ENCODE data around the gene AGXT2. TPM values are rescaled to one million over a fixed set of nuclear protein-coding genes. Genes with fewer than 3 reads are reported as not detected.
"Not testable (repeated sequence)": the region's sequence is repeated elsewhere in the genome, so short reads cannot be mapped to it uniquely, and the experiment has no call there.

Gene AGXT2
- total RNA-seq, 1 experiment from 2014 or later: not detected

DNA sequence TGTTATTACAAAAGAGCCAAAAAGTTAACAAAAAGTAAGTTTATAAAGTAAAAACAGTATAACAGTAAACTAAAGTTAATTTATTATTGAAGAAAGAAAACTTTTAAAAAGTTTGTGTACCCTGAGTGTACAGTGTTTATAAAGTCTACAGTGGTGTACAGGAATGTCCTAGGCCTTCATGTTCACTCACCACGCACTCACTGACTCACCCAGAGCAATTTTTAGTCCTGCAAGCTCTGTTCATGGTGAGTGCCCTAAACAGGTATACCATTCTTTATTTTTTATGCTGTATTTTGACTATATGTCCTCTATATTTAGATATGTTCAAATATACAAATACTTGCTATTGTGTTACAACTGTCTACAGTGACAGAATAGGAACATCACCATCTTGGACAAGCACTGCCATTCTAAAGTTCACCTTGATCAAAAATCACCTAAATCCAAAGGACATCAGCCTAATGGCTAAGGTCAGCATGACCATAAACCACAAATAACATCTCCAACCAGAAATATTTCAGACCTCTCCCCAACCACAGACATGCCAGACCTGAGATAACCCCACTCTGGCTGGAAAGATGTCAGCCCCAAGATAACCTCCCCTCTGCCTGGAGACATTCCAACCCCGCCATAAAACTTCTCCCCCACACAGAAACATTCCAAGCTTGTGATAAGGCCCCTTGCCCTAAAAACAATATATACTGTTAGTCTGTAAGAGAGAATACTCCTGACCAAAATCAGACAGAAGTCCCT, 56.1 kb downstream of the AGXT2 start:
- in situ Hi-C loops (cut with HindIII; ENCODE audit: low sequenced_read_pairs): no loop called here
- no peak for DNase-seq (ENCODE audit: low spot score)

DNA sequence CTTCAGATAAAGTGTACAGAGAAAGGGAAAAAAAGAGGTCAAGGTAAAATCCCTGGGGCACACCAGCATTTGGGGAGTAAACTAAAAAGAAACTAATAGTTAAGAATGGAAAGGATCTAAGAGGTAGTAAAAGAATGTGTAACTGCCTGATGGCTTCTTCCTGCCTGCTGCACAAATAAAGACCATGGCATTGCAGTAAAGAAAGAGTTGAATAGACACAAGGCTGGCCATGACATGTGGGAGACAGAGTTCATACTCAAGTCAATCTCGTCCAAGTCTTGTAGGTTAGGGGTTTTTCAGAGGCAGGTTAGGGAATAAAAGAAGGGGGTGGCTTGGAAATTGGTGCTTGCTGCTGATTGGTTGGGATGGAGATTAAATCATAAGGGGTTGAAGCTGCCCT, 60.8 kb downstream of the AGXT2 start:
- in situ Hi-C loops (cut with HindIII; ENCODE audit: low sequenced_read_pairs): no loop called here

DNA sequence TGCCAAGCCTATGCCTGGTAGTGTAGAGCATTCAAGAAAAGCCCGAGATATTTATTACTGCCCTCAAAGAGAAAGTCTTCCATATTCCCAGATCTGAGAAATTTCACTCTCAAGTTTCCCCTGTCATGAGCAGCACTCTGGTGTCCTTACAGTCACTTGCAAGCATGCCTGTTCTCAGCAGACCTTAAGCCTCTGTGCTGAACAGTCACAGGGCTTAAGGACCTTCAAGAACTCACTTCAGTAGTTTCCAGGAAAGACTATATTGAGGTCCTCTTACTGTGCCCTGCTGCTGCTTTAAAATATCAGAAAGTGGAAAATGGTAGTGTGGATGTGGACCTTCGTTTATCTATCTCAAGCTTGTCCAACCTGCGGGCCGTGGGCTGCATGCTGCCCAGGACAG, 64.9 kb downstream of the AGXT2 start:
- in situ Hi-C loops (cut with HindIII; ENCODE audit: low sequenced_read_pairs): no loop called here
- no peak for DNase-seq (ENCODE audit: low spot score)

More for the DNA sequence above, 60.8 kb downstream of the AGXT2 start:
- DNase-seq (ENCODE audit: low spot score): no peak

DNA sequence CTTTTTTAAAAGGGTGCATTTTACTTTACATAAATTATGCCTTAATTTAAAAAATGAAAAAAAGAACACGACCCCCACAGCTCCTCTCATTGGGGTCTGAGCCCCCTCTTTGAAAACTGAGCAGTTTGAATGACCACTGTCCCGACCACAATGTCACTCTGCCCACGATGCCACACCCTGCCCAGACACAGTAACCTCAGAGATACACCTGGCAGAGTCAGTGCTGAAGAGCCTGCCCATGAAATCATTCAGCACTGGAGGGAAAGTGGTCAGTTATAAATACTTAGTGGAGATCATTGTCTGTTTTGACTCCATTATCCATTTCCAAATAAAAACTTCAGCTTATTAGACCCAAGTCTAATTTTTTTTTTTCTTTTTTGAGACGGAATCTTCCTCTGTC, 69.1 kb downstream of the AGXT2 start:
- in situ Hi-C loops (cut with HindIII; ENCODE audit: low sequenced_read_pairs): no loop called here
- DNase-seq (ENCODE audit: low spot score): no peak

DNA sequence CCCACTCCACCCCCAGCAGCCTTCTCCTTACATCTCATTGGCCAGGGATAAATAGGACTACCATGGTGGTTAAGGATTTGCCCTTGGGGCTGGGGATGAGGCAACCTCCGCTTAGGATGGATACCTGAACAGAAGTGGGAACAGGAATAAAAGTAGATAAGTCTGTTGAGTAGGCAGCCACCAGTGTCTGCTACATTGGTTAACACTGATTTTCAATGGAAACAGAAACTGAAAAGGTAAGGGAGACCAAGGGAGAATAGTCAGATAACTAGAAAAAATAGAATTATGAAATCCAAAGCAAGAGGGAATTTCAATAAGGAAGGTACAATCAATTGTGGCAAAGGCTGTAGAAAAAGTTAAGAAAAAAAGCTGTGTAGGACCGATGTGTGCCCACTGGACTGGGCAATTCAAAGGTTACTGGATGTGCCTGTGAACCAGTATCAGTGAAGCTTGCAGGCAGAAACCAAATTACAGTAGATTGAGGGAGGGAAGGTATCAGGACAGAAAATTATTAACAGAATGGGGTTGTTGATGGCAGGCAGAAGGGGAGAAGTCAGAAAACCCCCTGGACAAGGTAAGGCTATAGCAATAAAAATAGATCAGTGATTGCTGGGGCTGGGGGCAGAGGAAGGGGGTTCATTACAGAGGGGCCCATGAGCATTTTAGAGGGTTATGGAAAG, 69.7 kb downstream of the AGXT2 start:
- in situ Hi-C loops (cut with HindIII; ENCODE audit: low sequenced_read_pairs): no loop called here
- no peak for DNase-seq (ENCODE audit: low spot score)

DNA sequence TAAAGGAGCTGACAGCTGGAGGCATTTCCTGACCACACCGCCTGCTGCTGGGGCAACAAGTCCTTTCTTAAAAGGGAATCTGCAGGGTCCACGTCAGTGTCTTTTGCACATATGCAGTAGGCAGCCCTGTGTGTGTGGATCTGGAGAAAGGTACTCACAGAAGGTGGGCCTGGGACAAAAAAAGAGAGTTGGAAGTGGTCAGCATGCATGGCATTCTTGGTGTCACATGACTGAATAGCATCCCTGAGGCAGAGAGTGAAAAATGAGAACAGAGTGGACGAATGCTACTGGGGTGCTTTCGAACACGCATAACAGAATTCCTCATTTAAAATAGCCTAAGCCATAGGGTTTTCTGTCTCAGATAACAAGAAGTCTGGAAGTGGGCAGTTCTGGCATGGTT, 71.4 kb downstream of the AGXT2 start:
- in situ Hi-C loops (cut with HindIII; ENCODE audit: low sequenced_read_pairs): no loop called here
- DNase-seq (ENCODE audit: low spot score): no peak

DNA sequence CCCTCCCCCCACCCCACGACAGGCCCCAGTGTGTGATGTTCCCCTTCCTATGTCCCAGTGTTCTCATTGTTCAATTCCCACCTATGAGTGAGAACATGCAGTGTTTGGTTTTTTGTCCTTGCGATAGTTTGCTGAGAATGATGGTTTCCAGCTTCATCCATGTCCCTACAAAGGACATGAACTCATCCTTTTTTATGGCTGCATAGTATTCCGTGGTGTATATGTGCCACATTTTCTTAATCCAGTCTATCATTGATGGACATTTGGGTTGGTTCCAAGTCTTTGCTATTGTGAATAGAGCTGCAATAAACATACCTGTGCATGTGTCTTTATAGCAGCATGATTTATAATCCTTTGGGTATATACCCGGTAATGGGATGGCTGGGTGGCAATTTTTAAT, 76.1 kb downstream of the AGXT2 start:
- DNase-seq (ENCODE audit: low spot score); in situ Hi-C loops (cut with HindIII; ENCODE audit: low sequenced_read_pairs): not testable (repeated sequence)

DNA sequence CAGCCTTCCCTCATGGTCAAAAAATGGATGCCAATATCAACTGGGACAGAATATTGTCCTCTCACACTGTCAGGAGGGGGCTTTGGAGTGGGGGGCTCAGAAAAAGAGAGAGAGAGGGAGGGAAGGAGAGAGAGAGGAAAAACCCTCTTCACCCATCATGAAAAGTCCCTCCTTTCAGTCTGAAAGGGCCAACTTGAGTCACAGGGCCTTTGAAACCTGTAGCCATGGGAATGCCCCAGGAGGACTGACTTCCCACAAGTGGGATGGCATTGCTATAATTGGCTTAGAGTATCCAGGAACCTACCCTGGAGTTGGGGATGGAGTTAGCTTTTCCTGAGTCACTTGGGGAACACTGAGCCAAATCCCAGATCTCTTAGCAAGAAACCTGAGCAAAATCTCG, 77.2 kb downstream of the AGXT2 start:
- no peak for DNase-seq (ENCODE audit: low spot score)
- in situ Hi-C loops (cut with HindIII; ENCODE audit: low sequenced_read_pairs): no loop called here

DNA sequence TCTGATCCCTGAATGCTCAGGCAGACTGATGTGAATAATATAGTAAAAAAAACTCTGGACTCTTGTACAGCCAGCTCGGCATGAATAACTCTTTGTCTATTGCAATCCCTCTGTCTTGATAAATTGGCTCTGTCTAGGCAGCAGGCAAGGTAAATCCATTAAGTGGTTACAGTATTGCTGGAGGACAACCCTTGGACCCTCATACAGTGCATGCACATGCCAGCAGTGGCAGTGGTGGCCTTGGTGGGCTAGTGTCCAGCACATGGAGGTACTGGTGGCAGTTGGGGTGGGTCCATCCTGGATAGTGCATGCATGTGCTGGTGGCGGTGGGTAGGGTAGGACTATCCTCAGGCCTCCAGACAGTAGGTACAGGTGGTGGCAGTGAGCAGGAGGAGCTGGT, 79.5 kb downstream of the AGXT2 start:
- no peak for DNase-seq (ENCODE audit: low spot score)
- in situ Hi-C loops (cut with HindIII; ENCODE audit: low sequenced_read_pairs): no loop called here

DNA sequence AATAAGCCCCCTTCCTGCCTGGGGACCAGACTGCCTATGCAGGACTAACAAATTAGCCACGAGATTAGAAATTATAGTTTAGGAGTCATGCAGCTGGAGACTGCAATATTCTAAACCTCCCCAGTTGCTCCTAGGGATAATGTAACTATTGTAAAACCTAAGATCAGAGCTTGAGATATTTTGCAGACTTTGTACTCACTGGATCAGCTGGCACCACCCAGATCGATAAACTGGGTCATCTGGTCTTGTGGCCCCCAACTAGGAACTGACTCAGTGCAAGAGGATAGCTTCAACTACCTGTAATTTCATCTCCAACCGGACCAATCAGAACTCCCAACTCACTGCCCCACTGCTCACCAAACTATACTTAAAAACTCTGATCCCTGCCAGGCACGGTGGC, 80.2 kb downstream of the AGXT2 start:
- DNase-seq (ENCODE audit: low spot score): no peak
- in situ Hi-C loops (cut with HindIII; ENCODE audit: low sequenced_read_pairs): no loop called here

DNA sequence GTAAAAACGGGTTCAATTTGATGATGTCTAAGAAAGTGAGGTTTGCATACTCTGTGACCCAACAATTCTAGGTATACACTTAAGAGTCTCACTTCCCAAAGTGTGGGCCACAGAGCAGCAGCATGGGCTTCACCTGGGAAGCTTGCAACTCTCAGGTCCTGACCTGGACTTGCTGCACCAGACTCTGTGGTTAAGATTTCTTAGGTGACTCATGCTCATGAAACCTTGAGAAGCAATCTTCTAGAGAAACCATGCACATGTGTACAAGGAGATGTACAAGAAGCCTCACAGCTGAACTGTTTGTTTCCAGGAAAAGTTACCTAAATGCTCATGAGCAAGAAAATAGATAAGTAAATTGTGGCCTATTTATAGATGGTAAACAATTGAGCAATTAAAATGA, 88.4 kb downstream of the AGXT2 start:
- no peak for DNase-seq (ENCODE audit: low spot score)
- in situ Hi-C loops (cut with HindIII; ENCODE audit: low sequenced_read_pairs): no loop called here

DNA sequence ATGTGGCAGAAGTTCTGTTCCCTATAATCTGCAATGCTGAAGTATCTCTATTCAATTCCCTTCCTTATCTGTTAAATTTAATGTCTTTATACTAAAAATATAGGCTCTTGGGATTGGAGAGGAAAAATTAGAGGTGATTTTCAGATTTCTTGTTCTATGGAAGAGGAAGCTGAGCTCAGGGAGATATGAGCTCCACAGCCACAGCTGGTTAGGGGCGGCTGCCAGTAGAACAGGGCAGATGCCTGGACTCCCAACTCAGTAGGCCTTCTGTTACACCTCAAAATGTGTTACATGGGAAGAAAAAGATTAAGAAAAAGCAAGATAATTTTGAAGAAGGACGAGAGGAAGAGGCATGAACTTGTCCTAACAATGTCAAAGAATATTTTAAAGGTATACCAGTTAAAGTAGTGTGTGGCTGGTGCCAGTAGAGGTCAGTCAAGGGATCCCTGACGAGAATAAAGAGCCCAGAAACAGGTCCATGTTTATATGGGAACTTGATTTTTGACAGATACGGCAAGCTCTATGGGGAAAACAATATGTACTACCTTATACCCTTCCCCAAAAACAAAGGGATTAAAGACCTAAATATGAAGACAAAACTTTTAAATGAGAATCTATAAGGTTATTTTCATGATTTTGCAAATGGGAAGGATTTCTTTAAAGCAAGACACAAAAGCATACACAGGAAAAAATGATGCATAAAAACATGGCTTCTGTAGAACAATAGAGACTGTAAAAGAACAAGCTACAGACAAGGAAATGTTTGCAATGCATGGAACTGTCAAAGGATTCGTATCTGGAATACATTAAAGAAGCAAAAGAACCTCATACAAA, 89.7 kb downstream of the AGXT2 start:
- peak; percentile 45 for DNase-seq (ENCODE audit: low spot score)
- in situ Hi-C loops (cut with HindIII; ENCODE audit: low sequenced_read_pairs): no loop called here

DNA sequence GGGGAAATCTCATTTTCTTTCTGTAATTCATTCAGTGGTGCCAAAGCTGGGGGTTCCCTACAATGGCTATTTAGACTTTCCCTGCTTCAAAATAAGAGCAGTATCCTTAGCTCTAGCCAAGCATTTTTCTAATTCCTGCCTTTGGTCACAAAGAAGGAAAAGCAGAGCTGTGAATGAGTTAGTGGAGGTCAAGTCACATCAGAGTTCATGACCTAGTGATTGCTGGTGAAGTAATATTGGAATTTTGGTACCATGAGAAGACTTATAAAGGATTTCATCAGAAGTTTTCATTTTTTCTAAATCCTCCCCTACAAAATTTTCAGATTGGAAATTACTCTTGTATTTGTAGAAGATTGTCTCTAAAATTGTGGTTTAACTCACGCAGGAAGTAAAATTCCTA, 90.4 kb downstream of the AGXT2 start:
- DNase-seq (ENCODE audit: low spot score): no peak
- in situ Hi-C loops (cut with HindIII; ENCODE audit: low sequenced_read_pairs): no loop called here

Other genes with a start within 250 kb of the AGXT2 start
- gene TTC23L, start 208.8 kb downstream of the AGXT2 start, total RNA-seq (2014; rRNA removed; shearing (Covaris generic)): not detected in 2 replicates
- gene RAD1, start 132.4 kb downstream of the AGXT2 start, total RNA-seq (2014; rRNA removed; shearing (Covaris generic)): 35.3 and 38.9 TPM in 2 replicates
- 64.2 and 66.5 TPM in 2 replicates for gene BRIX1, start 132.2 kb downstream of the AGXT2 start, total RNA-seq (2014; rRNA removed; shearing (Covaris generic))
- 10.1 and 16.3 TPM in 2 replicates for gene DNAJC21, start 118.4 kb downstream of the AGXT2 start, total RNA-seq (2014; rRNA removed; shearing (Covaris generic))
- gene PRLR, start 182.5 kb upstream of the AGXT2 start, total RNA-seq (2014; rRNA removed; shearing (Covaris generic)): not detected in 2 replicates

All from G401 (cell line).